IPS-20b (cell line): ENCODE data around the gene PSORS1C1.

Experiments
- H3K27ac ChIP-seq: one replicate; pipeline ENCODE4 v1.5.1; 2013; ENCODE audit warnings: low read length
- H3K27me3 ChIP-seq: 2 replicates; pipeline ENCODE4 v1.6.1; 2013; ENCODE audit warnings: mild to moderate bottlenecking, low read length, inconsistent platforms; ENCODE audit not compliant: insufficient read depth
- H3K36me3 ChIP-seq: 2 replicates; pipeline ENCODE4 v1.6.1; 2013; ENCODE audit warnings: low read depth, mild to moderate bottlenecking, inconsistent platforms, low read length, moderate library complexity; ENCODE audit not compliant: insufficient read depth
- H3K4me1 ChIP-seq: 2 replicates; pipeline ENCODE4 v1.6.1; 2013; ENCODE audit warnings: mild to moderate bottlenecking, control low read depth, inconsistent platforms, low read length, moderate library complexity; ENCODE audit not compliant: insufficient read depth
- H3K4me3 ChIP-seq: 2 replicates; pipeline ENCODE4 v1.5.1; 2013; ENCODE audit warnings: mild to moderate bottlenecking, low read length, inconsistent platforms
- H3K9ac ChIP-seq: 2 replicates; pipeline ENCODE4 v1.6.1; 2013; ENCODE audit warnings: low read depth, mild to moderate bottlenecking, inconsistent platforms, low read length, moderate library complexity
- H3K9me3 ChIP-seq: 2 replicates; pipeline ENCODE4 v1.6.1; 2013; ENCODE audit warnings: mild to moderate bottlenecking, low read depth, low read length, inconsistent platforms; ENCODE audit not compliant: insufficient read depth

PSORS1C1 gene

DNA sequence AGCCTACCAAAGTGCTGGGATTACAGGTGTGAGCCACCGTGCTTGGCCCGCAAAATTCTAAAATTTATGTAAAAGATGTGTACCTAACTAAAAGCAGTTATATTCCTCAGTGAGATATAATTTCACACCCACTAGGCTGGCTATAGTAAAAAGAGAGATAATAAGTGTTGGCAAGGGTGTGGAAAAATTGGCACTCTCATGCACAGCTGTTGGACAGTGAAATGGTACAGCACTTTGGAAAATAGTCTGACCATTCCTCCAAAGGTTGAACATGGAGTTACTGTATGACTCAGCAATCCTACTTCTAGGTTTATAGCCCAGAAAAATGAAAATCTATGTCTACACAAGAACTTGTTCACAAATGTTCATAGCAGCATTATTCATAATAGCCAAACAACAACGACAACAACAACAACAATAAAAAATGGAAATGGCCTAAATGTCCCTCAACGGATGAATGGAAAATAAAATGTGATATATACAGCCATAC, 16.1 kb upstream of the PSORS1C1 start:
- H3K4me3 ChIP-seq = no peak overlapping the region
- no peaks in the 10 kb centered on the region for H3K36me3 ChIP-seq
- no peak overlapping the region for H3K9ac ChIP-seq
- H3K27me3 ChIP-seq = no peaks in the 10 kb centered on the region
- H3K9me3 ChIP-seq = no peaks in the 10 kb centered on the region
- H3K4me1 ChIP-seq = 0 out of 2 replicates have a peak, but pooled peaks cover 3% of the 10 kb centered on the region
- no peak overlapping the region for H3K27ac ChIP-seq

- Histone ChIP-seq H3K4me3 (no peak overlapping the region), H3K4me1 (no peaks in the 10 kb centered on the region), H3K36me3 (no peaks in the 10 kb centered on the region), H3K27me3 (no peaks in the 10 kb centered on the region), H3K27ac (no peak overlapping the region), H3K9ac (no peak overlapping the region), H3K9me3 (no peaks in the 10 kb centered on the region)
These were observed 11.5 kb upstream of the PSORS1C1 start for GRCh38 chr6:31103136-31103535.

- Histone ChIP-seq H3K27ac (no peak overlapping the region), H3K27me3 (peaks cover 16% of the 10 kb centered on the region), H3K4me3 (no peak overlapping the region), H3K4me1 (peaks cover 11% of the 10 kb centered on the region; the same call in 1 of the 2 replicates), H3K9ac (no peak overlapping the region), H3K36me3 (no peaks in the 10 kb centered on the region), H3K9me3 (no peaks in the 10 kb centered on the region)
These were observed 7.5 kb upstream of the PSORS1C1 start for GRCh38 chr6:31107052-31107451.

- Histone ChIP-seq H3K9me3 (no peaks in the 10 kb centered on the region), H3K36me3 (no peaks in the 10 kb centered on the region), H3K4me3 (no peak overlapping the region), H3K9ac (no peak overlapping the region), H3K27ac (no peak overlapping the region), H3K4me1 (peaks cover 26% of the 10 kb centered on the region), H3K27me3 (peaks cover 23% of the 10 kb centered on the region)
These were observed 3.6 kb upstream of the PSORS1C1 start for GRCh38 chr6:31110825-31111582.

- peaks cover 23% of the 10 kb centered on the region for H3K27me3 ChIP-seq
- no peaks in the 10 kb centered on the region for H3K36me3 ChIP-seq
- H3K4me3 ChIP-seq = no peak overlapping the region
- H3K4me1 ChIP-seq = peaks cover 26% of the 10 kb centered on the region
- H3K27ac ChIP-seq = no peak overlapping the region
- no peak overlapping the region for H3K9ac ChIP-seq
- H3K9me3 ChIP-seq = no peaks in the 10 kb centered on the region
These were observed 2.9 kb upstream of the PSORS1C1 start for GRCh38 chr6:31111712-31112111.

GRCh38 chr6:31112478-31112877, 2.1 kb upstream of the PSORS1C1 start, which contains the start of gene C6orf15:
TSS of gene C6orf15 (minus strand) at chr6:31112575. CDS start at chr6:31112555, 20 bp downstream.
- Histone ChIP-seq H3K4me1 (peaks cover 26% of the 10 kb centered on the region), H3K9ac (no peak within 1 kb of the TSS), H3K27ac (no peak within 1 kb of the TSS), H3K36me3 (no peaks in the 10 kb centered on the region), H3K4me3 (no peak within 1 kb of the TSS), H3K9me3 (no peaks in the 10 kb centered on the region), H3K27me3 (peaks cover 23% of the 10 kb centered on the region)

GRCh38 chr6:31113861-31114540, 599 bp upstream of the PSORS1C1 start:
- Histone ChIP-seq H3K4me3 (peak overlapping the region; percentile 26; the same call in 1 of the 2 replicates), H3K27ac (no peak overlapping the region), H3K27me3 (peaks cover 23% of the 10 kb centered on the region), H3K9ac (no peak overlapping the region), H3K4me1 (peaks cover 26% of the 10 kb centered on the region), H3K9me3 (no peaks in the 10 kb centered on the region), H3K36me3 (no peaks in the 10 kb centered on the region)

GRCh38 chr6:31114970-31115849, 610 bp downstream of the PSORS1C1 start:
- peaks cover 14% of the 10 kb centered on the region for H3K27me3 ChIP-seq
- no peak overlapping the region for H3K4me3 ChIP-seq
- peaks cover 24% of the 10 kb centered on the region for H3K4me1 ChIP-seq
- no peak overlapping the region for H3K27ac ChIP-seq
- no peaks in the 10 kb centered on the region for H3K36me3 ChIP-seq
- no peaks in the 10 kb centered on the region for H3K9me3 ChIP-seq
- H3K9ac ChIP-seq = no peak overlapping the region

DNA sequence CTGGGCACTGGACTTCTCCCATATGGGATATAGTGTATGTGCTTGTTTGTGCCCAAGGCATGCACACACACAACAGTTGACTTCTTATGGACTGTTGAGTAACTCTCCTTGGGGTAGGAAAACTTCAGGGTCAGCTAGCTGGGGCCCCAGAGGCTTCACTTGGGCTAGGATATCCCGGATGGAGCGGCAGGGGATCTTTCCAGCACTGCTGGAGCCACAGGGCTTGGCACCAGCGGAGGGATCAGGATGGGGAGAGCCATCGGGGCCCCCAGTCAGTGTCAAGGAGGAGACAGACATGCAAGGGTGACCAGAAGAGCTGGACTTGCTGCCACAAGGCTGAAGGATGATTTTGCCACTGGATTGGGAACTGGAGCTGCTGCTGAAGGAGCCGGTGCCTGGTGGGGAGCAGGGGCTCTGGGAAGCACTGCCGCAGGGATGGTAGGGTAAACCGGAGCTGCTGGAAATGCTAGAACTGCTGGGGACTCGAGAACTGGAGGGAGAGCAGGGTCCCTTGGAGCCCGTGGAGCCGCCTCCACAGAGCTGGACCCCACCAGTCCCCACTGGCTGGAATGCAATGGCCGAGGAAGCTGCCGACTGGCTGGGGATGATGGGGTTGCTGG, 1.5 kb downstream of the PSORS1C1 start:
- H3K4me1 ChIP-seq = peaks cover 16% of the 10 kb centered on the region
- H3K4me3 ChIP-seq = no peak overlapping the region
- no peak overlapping the region for H3K27ac ChIP-seq
- no peaks in the 10 kb centered on the region for H3K36me3 ChIP-seq
- H3K9me3 ChIP-seq = no peaks in the 10 kb centered on the region
- no peak overlapping the region for H3K9ac ChIP-seq
- H3K27me3 ChIP-seq = peaks cover 9% of the 10 kb centered on the region; the same call in 1 of the 2 replicates

DNA sequence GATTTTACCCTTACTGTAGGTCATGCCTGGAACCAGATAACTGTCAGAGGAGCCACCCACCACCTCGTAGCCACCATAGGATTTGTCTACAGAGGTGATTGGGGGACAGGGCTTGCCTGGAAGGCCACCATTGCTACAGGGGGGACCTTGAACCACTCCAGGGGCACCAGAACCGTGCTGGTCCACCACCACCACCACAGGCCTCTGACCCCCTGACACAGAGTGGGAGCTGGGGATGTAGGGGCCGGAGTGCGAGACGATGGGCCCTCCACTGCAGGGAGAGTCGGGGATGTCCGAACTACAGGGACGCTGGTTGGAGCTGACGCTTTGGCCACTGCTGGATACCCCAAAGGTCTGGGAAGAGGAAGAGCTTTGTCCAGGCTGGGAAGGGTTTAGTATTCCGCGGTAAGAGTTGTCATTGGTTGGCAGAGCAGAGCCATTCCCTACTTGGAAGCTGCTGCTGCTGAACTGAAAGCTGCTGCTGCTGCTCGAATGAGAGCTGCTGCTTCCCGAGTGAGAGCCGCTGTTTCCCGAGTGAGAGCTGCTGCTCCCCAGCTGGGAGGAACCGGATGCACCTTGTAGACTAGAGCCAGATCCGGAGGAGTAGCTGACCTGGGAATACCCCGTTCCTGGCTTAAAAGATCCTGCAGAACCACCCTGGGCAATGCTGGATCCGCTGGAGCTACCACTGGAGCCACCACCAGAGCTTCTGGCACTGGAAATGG, 2.2 kb downstream of the PSORS1C1 start:
- H3K27ac ChIP-seq = no peak overlapping the region
- H3K27me3 ChIP-seq = peaks cover 9% of the 10 kb centered on the region; the same call in 1 of the 2 replicates
- no peak overlapping the region for H3K9ac ChIP-seq
- no peaks in the 10 kb centered on the region for H3K36me3 ChIP-seq
- H3K4me1 ChIP-seq = peaks cover 15% of the 10 kb centered on the region
- H3K9me3 ChIP-seq = no peaks in the 10 kb centered on the region
- H3K4me3 ChIP-seq = no peak overlapping the region
